Neural cell (in vitro differentiated cells): ENCODE data around the gene ESRRB.

Experiments
- EP300 ChIP-seq: fragments of 450-650 bp; conservative IDR thresholded peaks from 2 replicates; pipeline ENCODE4 v1.6.1; 2014; ENCODE audit warnings: antibody characterized with exemption, mild to moderate bottlenecking, moderate library complexity; ENCODE audit not compliant: poor library complexity, severe bottlenecking
- POLR2AphosphoS5 ChIP-seq: IDR thresholded peaks from 2 replicates; pipeline ENCODE4 v1.6.1; 2012
- TF ChIP-seq, protein P1 (sequence below): fragments of 450-650 bp; IDR thresholded peaks from 2 replicates; pipeline ENCODE4 v1.5.1; 2014; ENCODE audit warnings: antibody characterized with exemption, mild to moderate bottlenecking, moderate library complexity; ENCODE audit not compliant: poor library complexity, severe bottlenecking

GRCh38 chr14:76354310-76354709 is 21.6 kb upstream of the ESRRB start:
- no peak for TF ChIP-seq POLR2AphosphoS5
- TF ChIP-seq, protein P1, sequence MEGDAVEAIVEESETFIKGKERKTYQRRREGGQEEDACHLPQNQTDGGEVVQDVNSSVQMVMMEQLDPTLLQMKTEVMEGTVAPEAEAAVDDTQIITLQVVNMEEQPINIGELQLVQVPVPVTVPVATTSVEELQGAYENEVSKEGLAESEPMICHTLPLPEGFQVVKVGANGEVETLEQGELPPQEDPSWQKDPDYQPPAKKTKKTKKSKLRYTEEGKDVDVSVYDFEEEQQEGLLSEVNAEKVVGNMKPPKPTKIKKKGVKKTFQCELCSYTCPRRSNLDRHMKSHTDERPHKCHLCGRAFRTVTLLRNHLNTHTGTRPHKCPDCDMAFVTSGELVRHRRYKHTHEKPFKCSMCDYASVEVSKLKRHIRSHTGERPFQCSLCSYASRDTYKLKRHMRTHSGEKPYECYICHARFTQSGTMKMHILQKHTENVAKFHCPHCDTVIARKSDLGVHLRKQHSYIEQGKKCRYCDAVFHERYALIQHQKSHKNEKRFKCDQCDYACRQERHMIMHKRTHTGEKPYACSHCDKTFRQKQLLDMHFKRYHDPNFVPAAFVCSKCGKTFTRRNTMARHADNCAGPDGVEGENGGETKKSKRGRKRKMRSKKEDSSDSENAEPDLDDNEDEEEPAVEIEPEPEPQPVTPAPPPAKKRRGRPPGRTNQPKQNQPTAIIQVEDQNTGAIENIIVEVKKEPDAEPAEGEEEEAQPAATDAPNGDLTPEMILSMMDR, result no peak
- TF ChIP-seq EP300, result no peak
